Glutamatergic neuron (in vitro differentiated cells): Measurements from ENCODE around the gene RFX2. TPM values are rescaled to one million over a fixed set of nuclear protein-coding genes. Genes with fewer than 3 reads are reported as not detected.
A peak's percentile ranks its signal among the peaks of the same experiment; 100 is the strongest.

ENCODE experiments used
- DNase-seq: peaks from one replicate; pipeline ENCODE4 v3.0.0; 2022
- H3K27ac Mint-ChIP-seq: one replicate; pipeline ENCODE4 v1.8.0; 2020; ENCODE audit warnings: mild to moderate bottlenecking, mixed read lengths, inconsistent platforms; ENCODE audit not compliant: unreplicated experiment
- H3K27me3 Mint-ChIP-seq: one replicate; pipeline ENCODE4 v1.8.0; 2020; ENCODE audit warnings: mild to moderate bottlenecking, moderate library complexity, mixed read lengths, inconsistent platforms; ENCODE audit not compliant: unreplicated experiment
- H3K36me3 Mint-ChIP-seq: one replicate; pipeline ENCODE4 v1.8.0; 2020; ENCODE audit warnings: mild to moderate bottlenecking, mixed read lengths, inconsistent platforms; ENCODE audit not compliant: unreplicated experiment
- H3K4me1 Mint-ChIP-seq: one replicate; pipeline ENCODE4 v1.8.0; 2020; ENCODE audit warnings: mild to moderate bottlenecking, low read depth, mixed read lengths, inconsistent platforms; ENCODE audit not compliant: unreplicated experiment
- H3K4me3 Mint-ChIP-seq: one replicate; pipeline ENCODE4 v1.8.0; 2020; ENCODE audit warnings: mild to moderate bottlenecking, mixed read lengths, inconsistent platforms; ENCODE audit not compliant: unreplicated experiment
- H3K9me3 Mint-ChIP-seq: one replicate; pipeline ENCODE4 v1.8.0; 2020; ENCODE audit warnings: mild to moderate bottlenecking, moderate library complexity, mixed read lengths, inconsistent platforms; ENCODE audit not compliant: unreplicated experiment
- total RNA-seq: library from RNA; stranded (reverse); fragmentation: NEBNext Ultra II Directional; extraction: Animal tissue kit (Norgen Biotek cat#: 25700); gene quantifications from one replicate; pipeline ENCODE4 v1.2.1, GENCODE V29; 2021; ENCODE audit not compliant: unreplicated experiment
- TF ChIP-seq, protein P1 (sequence below): fragments of 200-600 bp; sonication (generic); IDR thresholded peaks from one replicate; pipeline ENCODE4 v1.5.0; 2021; ENCODE audit not compliant: partially characterized antibody, unreplicated experiment

RFX2 gene
- total RNA-seq, 1 donor from 2014 or later, result 4.3 TPM

DNA sequence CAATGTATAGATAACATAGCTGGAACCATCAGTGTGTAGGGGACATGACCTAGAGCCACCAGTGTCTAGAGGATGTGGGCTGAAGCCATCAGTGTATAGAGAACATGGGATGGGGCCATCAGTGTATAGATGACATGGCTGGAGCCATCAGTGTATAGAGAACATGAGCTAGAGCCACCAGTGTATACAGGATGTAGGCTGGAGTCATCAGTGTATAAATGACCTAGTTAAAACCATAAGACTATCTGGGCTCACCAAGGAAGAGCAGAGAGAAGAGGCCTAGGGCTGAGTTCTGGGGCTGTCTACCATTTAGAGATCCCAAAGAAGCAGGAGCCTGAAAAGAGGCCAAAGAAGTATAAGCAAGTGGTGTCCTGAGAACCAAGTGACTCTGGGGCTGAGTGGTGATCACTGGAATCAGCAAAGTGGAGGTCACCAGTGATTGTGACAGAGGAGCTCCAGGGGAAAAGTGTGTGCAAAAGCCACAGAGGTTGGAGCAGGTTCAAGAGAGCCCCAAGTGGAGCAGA lies 41.0 kb downstream of the RFX2 start:
- Mint-ChIP-seq H3K27ac (no peak overlapping the region), H3K36me3 (no peaks in the 10 kb centered on the region), H3K4me1 (peaks cover 12% of the 10 kb centered on the region), H3K4me3 (no peak overlapping the region), H3K9me3 (peaks cover 4% of the 10 kb centered on the region), H3K27me3 (peaks cover 3% of the 10 kb centered on the region)
- TF ChIP-seq, protein P1, sequence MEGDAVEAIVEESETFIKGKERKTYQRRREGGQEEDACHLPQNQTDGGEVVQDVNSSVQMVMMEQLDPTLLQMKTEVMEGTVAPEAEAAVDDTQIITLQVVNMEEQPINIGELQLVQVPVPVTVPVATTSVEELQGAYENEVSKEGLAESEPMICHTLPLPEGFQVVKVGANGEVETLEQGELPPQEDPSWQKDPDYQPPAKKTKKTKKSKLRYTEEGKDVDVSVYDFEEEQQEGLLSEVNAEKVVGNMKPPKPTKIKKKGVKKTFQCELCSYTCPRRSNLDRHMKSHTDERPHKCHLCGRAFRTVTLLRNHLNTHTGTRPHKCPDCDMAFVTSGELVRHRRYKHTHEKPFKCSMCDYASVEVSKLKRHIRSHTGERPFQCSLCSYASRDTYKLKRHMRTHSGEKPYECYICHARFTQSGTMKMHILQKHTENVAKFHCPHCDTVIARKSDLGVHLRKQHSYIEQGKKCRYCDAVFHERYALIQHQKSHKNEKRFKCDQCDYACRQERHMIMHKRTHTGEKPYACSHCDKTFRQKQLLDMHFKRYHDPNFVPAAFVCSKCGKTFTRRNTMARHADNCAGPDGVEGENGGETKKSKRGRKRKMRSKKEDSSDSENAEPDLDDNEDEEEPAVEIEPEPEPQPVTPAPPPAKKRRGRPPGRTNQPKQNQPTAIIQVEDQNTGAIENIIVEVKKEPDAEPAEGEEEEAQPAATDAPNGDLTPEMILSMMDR, result no peak
- DNase-seq, result no peak

DNA sequence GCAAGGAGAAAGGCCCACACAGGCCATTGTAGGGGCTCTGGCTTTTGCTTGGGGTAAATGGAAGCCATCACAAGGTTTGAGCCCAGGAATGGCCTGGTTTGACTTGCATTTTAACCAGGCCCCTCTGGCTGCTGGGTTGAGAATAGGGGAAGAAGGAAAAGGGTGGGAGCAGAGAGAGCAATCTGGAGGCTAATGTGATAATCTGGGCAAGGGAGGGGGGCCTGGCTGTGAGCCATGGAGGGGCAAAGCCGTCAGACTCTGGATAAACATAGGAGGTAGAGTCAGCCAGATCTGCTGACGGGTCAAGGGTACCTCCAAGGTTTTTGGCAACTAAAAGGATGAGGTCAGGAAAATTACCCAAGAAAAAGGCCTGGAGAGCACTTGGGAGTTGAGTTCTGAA lies 41.6 kb downstream of the RFX2 start:
- H3K4me1 Mint-ChIP-seq, result peaks cover 12% of the 10 kb centered on the region
- no peak overlapping the region for H3K27ac Mint-ChIP-seq
- H3K4me3 Mint-ChIP-seq, result no peak overlapping the region
- peaks cover 3% of the 10 kb centered on the region for H3K9me3 Mint-ChIP-seq
- DNase-seq, result no peak
- H3K27me3 Mint-ChIP-seq, result peaks cover 5% of the 10 kb centered on the region
- TF ChIP-seq, protein P1, result no peak
- no peaks in the 10 kb centered on the region for H3K36me3 Mint-ChIP-seq

DNA sequence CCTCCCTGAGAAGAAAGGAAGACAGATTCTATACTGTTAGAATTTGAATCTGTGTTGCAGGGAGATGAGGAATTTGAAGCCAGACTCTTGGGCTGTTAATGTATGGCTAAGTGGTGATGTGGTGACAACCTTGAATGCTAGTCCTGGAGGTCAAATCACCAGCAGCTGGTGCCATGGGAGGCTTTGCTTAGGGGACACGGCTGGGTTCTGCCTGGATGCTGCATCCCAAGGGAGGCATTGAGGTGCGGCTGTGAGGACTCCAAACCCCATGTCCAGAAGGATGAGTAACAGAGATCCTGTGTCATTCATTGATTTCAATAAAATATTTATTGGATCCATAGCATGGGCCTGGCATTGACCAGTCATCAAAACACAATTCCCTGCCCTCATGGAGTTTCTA lies 42.3 kb downstream of the RFX2 start:
- Mint-ChIP-seq H3K9me3 (peaks cover 3% of the 10 kb centered on the region), H3K27ac (no peak overlapping the region), H3K4me1 (peaks cover 12% of the 10 kb centered on the region), H3K27me3 (peaks cover 5% of the 10 kb centered on the region), H3K4me3 (no peak overlapping the region), H3K36me3 (no peaks in the 10 kb centered on the region)
- TF ChIP-seq, protein P1, result no peak
- no peak for DNase-seq

DNA sequence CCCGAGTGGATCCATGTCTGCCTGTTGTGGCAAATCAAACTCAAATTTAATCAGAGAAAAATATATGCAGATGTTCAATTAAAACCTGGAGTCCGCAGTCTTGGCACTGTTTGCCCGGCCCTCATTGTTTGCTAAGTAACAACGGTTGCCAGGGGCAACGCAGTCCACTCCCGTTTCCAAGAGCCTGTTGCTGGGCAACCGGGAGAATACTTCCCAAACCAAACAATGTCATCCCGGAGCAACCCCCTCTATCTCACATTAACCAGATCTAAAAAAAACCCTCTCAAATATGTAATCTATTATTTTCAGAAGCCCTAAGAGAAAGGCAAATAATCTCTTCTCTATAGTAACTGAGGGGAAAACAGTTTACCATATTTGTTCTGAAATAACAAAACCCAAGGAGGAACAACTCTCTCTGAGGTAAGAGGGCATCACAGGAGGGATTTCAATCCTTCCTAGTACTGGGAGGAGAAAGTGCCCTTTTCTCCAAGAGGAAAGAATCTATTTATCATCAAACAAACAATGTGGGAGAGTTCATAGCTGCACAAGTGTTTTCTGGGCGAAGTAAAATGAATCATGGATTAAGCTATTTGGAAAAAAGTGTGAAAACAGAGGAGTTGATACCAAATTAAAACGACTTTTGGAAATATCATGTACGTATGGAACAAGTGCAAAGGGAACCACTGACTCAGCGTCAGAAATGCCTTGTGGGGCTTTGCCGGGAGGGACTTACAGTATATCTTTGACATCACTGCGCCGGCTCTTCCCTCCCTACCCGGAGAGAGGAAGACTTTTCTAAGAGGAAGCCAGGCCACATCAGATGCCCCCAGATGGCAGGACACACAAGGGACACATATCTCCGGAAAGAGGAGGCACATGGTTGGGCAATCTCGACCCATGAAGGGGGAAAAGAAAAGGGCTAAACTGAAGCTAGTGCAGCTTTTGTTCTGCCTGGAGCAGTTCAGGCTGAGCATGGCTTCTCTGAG lies 43.3 kb downstream of the RFX2 start:
- H3K27me3 Mint-ChIP-seq, result peaks cover 5% of the 10 kb centered on the region
- peaks cover 3% of the 10 kb centered on the region for H3K9me3 Mint-ChIP-seq
- peak; percentile 76 for DNase-seq
- TF ChIP-seq, protein P1, result no peak
- no peak overlapping the region for H3K4me3 Mint-ChIP-seq
- peak overlapping the region; percentile 36 for H3K27ac Mint-ChIP-seq
- H3K4me1 Mint-ChIP-seq, result peaks cover 12% of the 10 kb centered on the region
- H3K36me3 Mint-ChIP-seq, result no peaks in the 10 kb centered on the region

DNA sequence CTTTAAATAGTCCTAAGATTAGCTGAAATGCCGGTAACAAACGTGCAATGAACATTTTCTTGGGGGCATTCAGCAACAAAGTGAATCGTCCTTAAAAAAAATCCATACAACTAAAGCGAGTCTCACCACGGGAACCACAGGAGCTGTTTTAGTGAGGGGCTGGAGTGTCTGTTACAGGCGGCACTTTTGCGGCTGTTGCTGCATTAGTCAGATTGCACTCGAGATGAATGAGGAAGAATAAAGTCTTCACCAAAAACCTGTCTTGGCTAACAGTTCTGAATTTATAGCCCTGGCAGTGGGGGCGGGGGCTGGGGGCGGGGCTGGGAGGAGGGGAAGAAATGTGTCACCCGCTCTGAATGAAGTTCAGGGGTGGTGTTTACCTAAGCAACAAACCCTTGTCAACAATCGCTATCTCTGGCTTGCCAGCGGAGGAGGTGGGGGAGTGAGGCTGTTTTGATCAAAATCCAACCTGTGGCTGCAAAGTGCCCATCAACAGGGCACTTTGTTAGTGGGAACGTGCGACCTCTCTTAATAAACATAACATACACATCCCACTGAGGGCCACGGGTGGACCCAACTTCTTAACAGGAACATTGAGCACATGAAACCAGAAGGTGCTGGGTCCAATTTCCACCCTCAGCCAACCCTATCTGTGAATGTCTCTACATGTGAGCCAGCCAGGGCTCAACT lies 44.5 kb downstream of the RFX2 start:
- H3K4me1 Mint-ChIP-seq, result peaks cover 12% of the 10 kb centered on the region
- peaks cover 3% of the 10 kb centered on the region for H3K9me3 Mint-ChIP-seq
- DNase-seq, result no peak
- H3K36me3 Mint-ChIP-seq, result peaks cover 6% of the 10 kb centered on the region
- no peak overlapping the region for H3K27ac Mint-ChIP-seq
- peaks cover 5% of the 10 kb centered on the region for H3K27me3 Mint-ChIP-seq
- TF ChIP-seq, protein P1, result no peak
- no peak overlapping the region for H3K4me3 Mint-ChIP-seq
